Muscle of arm (tissue), 12 donors: ENCODE measurements around the gene CGN. TPM values are rescaled to one million over a fixed set of nuclear protein-coding genes. Genes with fewer than 3 reads are reported as not detected.

Source experiments
- DNase-seq: peaks from one replicate; pipeline ENCODE4 v3.0.0-alpha.2; 2013
- polyA plus RNA-seq, 12 donors: library from polyadenylated mRNA; unstranded; fragments of 120-200 nt; gene quantifications; one replicate each; pipeline ENCODE4 v1.2.1, GENCODE V29; 2013; ENCODE audit not compliant: insufficient read length in 12 of 12

CGN gene
- polyA plus RNA-seq, 12 donors, result 0.71 to 14.9 (median 0.94) TPM; not detected in 1

GRCh38 chr1:151547119-151547899 lies 36.1 kb downstream of the CGN start:
- DNase-seq, result peak; percentile 47

DNA sequence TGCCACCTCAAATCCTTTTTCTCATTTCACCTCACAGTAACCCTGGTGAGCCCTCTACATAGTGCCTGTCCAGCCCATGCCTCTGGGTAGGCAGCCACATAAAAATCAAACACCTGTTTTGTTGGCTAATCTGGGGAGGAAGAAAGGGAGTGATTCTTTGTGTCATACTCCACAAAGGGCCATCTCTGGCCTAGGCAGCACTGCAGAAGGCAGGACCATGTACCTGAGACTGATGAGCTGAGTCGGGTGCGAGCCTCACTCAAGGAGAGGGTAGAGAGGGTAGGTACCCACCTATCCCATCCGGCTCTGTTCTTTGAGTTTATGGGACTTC lies 36.7 kb downstream of the CGN start:
- DNase-seq, result no peak

DNA sequence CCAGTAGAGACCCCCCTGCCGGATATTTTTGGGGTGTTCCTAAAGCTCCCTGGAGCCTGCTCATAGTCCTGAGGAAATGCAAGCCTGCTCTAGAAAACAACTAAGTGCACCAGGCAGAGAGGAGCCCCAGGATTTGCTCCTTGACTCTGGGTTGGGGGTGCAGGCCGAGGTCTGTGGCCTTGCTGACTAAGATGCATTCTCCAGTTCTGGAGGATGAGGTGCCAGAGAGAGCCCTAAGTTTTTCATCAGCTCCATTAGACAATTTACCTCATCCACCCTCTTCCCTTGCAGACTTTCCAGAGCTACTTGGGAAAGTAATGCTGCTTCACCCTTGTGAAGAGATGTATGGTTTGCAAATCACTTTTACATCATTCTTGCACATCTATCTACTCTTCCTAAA lies 38.0 kb downstream of the CGN start:
- DNase-seq, result no peak

DNA sequence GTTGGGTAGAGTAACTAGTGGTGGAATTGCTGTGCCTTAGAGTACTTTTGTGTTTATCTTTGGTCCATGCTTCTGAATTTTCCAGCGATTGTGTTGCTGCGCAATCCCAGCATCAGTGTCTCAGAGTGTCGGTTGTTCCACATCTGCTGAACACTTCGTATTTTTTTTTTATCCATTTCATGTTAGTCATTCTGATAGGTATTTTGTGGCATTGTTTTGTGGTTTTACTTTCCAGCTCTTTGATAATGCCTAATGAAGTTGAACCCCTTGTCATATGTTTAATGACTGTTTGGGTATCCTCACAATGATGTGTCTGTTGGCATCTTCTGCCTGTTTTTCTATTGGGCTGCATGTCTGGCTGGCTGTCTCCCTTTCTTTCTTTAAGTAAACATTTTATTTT lies 42.5 kb downstream of the CGN start:
- DNase-seq, result no peak

GRCh38 chr1:151556052-151556451 lies 44.9 kb downstream of the CGN start:
- no peak for DNase-seq

- no peak for DNase-seq
Observed at GRCh38 chr1:151562661-151563060, 51.5 kb downstream of the CGN start.

DNA sequence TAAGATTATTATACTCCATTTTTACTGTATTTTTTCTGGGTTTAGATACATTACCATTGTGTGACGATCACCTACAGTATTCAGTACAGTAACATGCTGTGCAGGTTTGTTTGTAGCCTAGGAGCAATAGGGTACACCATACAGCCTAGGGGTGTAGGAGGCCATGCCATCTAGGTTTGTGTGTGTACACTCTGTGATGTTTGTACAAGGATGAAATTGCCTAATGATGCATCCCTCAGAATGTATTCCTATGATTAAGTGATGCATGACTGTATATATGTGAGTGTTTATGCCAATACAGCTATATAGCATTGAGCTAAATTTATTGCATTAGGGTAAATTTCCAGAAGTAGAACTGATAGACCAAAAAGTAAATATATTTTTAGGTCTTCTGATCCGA lies 52.2 kb downstream of the CGN start:
- DNase-seq, result no peak

DNA sequence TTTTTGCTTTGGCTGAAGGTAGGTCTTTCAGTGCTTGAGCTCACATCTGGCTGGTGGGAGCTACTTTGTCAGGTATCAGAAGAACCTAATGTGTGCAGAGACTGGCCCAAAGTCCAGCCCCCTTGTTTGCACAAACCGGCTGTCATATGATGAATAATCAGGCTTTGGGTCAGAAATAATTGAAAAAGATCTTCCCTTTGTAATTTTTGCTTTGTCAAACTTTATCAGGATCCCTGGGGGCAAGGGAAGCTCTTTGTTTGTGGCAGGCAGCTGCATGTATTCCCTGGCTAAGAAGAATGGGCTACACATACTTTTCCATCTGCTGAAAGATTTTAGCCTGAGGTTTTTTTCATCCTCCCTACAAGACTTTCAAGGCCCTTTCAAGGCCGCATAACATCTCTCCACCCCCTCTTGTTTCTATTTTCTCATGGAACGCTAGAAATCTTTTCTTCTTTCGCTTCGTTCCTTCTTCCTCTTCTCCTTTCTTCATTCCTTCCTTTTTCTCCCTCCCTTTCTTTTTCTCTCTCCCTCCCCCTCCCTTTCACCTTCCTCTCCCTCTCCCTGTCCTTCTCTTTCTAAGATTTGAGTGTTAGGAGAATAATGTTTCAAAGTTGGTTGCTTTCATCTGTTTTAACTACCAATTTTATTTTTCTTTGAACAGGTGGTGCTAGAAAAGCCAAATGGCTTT lies 54.5 kb downstream of the CGN start:
- DNase-seq, result no peak

DNA sequence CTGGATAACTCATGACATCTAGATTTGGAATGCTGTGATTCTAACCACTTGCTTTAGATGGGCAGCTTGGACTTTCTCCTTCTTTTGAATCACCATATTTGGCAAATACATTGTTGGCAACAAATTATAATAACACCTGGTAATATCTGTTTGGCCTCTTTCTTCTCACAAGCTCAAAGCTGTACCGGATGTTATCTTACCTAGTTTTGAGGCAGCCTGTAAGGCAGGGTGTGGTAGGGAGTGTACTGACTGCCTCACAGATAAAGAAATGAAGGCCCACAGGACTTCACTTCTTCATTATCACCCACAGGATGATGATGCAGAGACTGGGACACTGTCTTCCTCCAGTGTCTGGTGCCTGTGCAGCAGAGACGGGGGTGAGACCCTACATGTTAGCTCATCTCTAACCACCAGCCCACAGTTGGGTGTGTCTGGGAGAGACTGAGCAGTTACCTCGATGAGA lies 57.5 kb downstream of the CGN start:
- DNase-seq, result no peak

DNA sequence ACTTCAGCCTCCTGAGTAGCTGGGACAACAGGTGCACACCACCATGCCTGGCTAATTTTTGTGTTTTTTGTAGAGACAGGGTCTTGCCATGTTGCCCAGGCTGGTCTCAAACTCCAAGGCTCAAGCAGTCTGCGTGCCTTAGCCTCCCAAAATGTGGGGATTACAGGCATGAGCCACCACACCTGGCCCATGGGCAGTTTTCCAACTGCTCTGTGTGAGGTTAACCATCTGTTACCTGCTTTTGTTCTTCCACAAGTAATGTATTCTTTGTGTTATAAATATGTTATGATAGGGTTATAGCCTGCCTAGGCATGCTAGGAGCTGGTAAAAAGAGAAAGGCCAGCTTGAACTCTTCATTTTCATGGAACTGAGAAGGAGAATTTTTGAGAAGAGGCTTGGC lies 59.6 kb downstream of the CGN start:
- no peak for DNase-seq

DNA sequence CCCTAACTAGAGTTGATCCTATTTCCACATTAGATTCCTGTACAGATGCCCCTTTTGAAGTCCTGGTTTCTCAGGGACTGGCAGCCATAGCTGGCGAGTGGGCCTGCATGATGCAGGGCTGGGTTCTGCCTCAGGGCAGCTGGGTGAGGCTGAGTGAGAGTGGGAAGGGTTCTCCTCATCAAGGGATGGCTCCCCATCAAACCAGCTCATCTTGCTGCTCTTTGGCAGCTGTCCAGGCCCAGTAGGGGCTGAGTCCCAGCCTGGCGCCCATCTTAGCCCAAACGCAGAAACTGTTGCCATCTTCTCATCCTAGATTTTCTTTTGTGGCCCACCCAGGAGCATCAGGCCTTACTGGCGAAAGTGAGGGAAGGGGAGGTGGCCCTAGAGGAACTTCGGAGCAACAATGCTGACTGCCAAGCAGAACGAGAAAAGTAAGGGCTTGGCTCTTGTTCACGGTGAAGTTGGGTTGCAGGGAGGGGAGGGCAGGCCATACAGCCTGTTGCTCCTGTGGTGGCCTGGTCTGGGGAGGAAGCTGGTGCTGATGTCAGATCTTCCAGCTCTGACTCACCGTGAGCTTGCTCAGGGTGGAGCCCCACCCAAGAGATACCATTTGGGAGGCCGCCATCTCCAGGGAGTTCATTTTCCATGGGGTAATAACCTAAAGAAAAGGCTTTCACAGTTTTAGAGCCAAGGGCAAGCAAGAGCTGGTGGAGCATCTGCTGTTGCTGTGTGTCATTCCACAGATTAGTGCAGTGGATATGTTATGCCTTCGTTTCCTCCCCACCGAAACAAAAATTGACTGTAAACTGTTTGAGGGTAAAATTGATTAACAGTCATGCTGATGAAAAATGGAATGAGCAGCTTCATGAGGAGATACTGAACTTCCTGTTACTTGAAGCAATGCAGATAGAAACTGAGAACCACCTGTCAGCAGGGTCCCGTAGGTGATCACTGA lies 63.7 kb downstream of the CGN start:
- DNase-seq, result no peak

GRCh38 chr1:151577173-151577572 lies 66.0 kb downstream of the CGN start:
- DNase-seq, result no peak

DNA sequence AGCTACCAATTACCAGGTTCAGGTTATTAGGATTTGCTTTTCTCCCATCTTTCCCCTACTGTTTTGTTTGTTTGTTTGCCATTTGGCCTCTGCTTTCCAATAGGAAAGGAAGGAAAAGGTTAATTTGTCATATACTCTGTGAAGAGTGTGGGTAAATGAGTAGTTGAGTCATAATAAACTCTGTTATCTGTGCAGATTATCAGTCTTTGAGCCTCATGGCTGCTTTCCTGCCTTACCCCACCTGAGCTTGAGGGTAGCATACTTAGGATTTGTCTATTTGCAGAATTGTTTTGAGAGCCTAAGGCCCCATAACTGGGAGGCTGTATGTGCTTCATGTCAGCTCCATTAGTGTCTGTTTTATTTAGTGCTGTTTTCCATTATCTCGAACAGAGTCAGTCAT lies 67.8 kb downstream of the CGN start:
- DNase-seq, result no peak

GRCh38 chr1:151579436-151580225 lies 68.4 kb downstream of the CGN start:
- DNase-seq, result no peak

DNA sequence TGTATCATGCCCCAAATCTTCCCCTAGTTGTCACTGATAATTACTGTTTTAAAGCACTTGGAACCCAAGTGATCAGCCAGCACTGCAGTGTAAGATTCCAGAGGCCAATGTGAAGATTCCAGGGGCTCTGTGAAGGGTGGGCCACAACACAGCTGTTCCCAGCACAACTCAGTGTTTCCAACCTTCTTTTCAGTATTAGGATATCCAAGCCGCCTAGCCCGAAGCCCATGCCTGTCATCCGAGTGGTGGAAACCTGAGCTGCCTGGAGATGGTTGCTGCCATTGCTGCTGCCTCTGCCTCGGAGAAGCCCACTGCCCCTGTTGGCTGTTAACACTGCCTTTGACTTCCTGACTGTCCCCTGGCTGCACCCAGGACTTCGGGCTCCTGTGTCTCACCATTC lies 70.3 kb downstream of the CGN start:
- DNase-seq, result peak; percentile 41

GRCh38 chr1:151581921-151582320 lies 70.7 kb downstream of the CGN start:
- DNase-seq, result peak; percentile 54

DNA sequence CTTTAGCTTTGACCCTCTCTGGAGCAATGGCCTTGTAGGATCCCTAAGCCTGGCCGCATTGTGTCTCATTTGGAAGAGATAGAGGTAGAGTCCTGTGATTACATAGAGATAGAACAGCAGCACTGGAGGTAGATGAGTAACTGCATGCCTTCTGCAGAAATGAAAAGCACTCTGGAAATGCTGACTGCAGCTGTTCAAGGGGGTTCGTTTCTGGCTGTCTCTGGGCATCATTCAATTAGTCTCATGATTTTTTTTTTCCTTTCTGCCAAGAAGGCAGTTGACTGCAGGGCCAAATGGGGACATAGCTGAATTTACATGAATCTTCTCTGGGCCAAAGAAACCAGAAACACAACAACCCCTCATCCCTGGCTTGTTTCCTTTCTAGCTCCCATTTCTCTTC lies 72.6 kb downstream of the CGN start:
- no peak for DNase-seq

DNA sequence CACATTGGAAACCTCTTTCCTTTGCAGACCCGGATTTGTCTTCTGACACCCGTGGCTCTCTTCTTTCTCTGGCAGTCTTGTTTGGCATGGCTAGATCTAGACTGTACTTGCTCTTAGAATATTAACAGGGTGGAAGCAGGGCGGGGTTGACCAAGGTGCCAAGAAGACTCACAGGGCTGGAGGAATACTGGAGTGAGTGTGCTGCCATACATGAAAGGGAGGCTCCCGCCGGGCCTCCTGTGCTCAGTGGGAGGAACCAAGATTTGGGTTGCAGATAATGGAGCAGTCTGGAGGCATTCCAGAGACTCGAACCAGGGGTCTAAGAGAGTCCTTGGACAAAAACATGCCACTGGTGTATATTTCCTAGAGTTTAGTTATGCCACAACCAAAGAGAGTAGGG lies 73.1 kb downstream of the CGN start:
- no peak for DNase-seq

DNA sequence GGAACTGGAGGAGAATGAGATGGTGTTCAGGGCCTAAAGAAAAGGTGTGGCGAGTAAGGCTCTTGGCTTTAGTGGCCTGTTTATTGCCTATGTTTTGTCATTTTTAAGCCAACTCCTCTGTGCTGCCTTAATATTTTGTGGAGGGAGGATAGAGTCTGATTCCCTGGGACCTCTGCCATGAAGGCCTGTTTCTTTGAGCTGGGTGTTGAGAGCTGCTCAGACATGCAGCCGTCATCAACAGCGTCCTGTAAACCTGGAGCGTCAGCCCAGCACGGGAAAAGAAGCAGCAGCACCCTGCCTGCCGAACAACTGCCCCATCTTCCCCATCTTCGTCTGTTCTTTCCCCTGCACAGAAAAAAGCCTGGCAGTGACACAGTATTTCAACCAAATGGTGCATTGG lies 73.6 kb downstream of the CGN start:
- DNase-seq, result no peak

- peak; percentile 43 for DNase-seq
Observed at GRCh38 chr1:151585622-151586021, 74.4 kb downstream of the CGN start.
